NCI-H1105 (cell line): ENCODE measurements around the gene DNAJB4.
"Not testable (repeated sequence)": the region's sequence is repeated elsewhere in the genome, so short reads cannot be mapped to it uniquely, and the experiment has no call there.

Experiments used
- DNase-seq: peaks from one replicate; lab custom pipeline; 2025; lab: John Stamatoyannopoulos, UW

Gene DNAJB4

GRCh38 chr1:78004719-78005447 lies at the start of gene DNAJB4:
Gene DNAJB4 (plus strand): TSS chr1:78004939. CDS start chr1:78005111, 172 bp downstream.
- DNase-seq, result no peak

DNA sequence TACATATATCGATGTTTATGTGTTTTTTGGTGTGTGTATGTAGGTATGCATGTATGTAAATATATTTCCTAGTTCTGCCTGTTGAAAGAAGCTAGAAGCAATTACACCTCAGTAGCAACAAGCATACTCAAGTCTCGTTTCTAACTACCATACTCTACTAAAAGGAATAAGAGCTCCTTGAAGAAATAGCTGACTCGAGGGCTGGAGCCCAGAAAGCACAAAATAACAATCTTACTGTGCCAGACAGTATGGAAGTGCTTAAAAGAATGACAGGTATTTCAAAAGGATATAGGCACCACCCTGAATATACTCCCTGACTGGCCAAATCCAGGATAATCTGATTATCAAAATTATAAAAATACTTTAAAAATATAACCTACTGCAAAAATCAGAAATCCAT lies 49.0 kb upstream of the DNAJB4 start:
- no peak for DNase-seq

DNA sequence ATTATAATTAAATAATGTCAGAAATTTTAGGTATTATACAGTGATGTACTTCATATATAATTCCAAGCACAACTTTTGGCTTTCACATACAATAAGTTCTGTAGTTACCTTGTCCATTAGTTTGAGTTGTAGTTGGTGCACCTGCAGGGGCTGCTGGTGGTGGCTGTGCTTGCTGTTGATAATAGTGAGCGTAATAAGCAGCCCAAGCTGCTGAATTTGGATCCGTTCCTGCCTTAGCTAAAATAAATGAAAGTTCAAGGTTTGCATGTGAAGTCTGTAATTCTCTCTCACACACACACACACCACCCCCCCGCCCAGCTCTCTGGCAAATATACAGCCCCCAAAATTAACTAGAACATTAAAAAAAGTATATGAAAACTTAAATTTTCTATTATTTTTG lies 48.3 kb upstream of the DNAJB4 start:
- DNase-seq, result no peak

GRCh38 chr1:77958391-77958790 lies 46.3 kb upstream of the DNAJB4 start:
- no peak for DNase-seq

- no peak for DNase-seq
Observed at GRCh38 chr1:77958850-77959249, 45.9 kb upstream of the DNAJB4 start.

- no peak for DNase-seq
Observed at GRCh38 chr1:77961392-77961791, 43.3 kb upstream of the DNAJB4 start.

DNA sequence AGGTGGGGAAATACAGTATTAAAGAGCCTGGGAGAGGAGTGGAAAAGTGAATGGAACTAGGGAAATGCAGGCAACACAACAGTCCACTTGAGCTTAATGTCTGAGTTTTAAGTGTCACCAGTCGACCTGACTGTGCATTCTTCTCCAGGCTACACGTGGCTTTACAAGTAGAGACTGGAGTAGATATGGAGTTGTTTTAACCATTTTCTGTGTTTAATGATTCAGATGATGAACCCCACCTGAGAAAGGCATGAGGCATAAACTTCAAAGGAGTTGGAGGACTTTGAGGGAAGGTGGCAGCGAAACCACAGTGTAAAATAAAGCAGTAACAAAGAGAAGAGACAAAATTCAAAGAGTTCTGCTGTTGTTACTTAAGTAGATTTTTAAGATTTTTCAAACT lies 38.4 kb upstream of the DNAJB4 start:
- no peak for DNase-seq

- DNase-seq, result no peak
Observed at GRCh38 chr1:77970192-77970591, 34.5 kb upstream of the DNAJB4 start.

DNA sequence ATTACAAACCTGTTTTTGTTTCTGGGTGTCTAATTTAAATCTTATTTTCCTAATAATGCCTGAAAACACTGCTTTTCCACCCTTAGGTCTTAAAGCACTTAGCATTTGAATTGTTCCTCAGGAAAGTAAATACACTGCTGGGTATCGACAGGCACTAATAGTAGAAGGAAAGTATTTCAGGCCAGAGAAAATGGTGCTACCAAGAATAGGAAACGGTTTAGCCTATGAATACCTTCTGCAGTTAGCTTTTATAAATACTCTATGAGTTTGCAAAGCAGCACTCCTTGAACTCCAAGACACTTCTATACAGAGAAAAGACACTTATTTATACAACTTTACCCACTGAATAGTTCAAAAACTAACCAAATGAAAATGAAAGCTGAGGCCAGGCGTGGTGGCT lies 32.7 kb upstream of the DNAJB4 start:
- DNase-seq, result no peak

GRCh38 chr1:77975386-77975785 lies 29.4 kb upstream of the DNAJB4 start:
- DNase-seq, result no peak

DNA sequence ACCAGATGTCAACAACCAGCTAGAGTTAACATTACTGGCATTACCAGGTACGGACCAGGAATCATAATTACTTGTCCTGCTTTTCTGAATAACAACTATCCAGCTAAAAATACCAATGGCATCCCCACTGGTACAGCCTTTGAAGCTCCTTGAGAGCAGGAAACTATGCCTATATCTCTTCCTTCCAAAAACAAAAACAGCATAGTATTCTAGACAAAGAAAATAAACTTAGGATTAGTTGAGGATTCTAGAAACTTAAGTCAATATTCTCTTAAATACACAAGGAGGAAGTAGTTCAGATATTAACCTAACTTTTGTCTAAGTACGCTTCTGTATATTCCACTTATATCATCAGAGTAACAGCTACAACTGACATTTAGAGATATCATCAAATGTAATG lies 28.8 kb upstream of the DNAJB4 start:
- DNase-seq, result no peak

- DNase-seq, result no peak
Observed at GRCh38 chr1:77976433-77977076, 28.2 kb upstream of the DNAJB4 start.

DNA sequence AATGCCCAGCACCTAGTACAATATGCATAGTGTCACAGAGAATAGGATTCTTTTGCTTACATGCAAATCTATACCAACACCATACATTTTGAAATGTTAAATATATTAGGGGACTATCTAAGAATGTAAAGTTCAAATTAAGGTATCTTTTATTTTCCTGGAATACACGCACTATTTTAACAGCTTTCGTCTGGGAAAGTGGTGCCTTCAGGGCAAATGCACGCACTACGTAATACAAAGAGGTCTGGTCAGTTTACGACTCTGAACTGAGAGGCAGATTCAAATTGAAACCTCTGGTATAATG lies 26.8 kb upstream of the DNAJB4 start:
- no peak for DNase-seq

GRCh38 chr1:77978293-77978968 lies 26.3 kb upstream of the DNAJB4 start:
- DNase-seq, result peak; percentile 92

GRCh38 chr1:77978969-77979876 lies 25.5 kb upstream of the DNAJB4 start, which contains the start of gene FUBP1:
Gene FUBP1 (minus strand): TSS chr1:77979072. CDS start chr1:77979004, 68 bp downstream.
- peak; percentile 98 for DNase-seq

DNA sequence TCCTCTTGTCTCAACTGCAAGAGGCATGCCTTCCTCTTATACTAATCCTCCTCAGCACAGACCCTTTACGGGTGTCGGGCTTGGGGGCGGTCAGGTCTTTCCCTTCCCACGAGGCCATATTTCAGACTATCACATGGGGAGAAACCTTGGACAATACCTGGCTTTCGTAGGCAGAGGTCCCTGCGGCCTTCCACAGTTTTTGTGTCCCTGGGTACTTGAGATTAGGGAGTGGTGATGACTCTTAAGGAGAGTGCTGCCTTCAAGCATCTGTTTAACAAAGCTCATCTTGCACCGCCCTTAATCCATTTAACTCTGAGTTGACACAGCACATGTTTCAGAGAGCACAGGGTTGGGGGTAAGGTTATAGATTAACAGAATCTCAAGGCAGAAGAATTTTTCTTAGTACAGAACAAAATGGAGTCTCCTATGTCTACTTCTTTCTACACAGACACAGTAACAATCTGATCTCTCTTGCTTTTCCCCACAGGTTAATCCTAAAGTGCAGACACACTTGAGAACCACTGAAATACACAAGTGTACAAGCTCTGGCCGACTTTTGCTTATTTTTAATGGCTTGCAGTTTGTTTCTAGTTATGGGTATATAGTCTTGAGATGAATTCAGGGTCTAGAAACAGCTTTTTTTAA lies 21.3 kb upstream of the DNAJB4 start:
- DNase-seq, result not testable (repeated sequence)

DNA sequence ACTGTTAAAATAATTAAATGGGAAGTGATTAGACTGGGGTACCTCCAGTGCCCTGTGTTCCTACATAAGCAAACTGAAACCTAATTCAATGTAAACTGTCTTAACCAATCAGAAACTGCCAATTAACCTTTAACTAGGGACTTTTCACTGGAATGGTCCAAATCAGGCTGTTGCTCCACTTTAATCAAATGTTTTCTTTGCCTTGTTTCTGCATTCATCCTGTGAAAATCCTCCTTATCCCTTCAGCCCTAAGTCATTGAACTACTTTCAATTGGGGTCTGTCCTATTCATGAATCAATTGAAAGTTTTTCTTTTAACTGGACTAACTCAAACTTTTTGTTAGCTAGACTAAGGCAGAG lies 20.8 kb upstream of the DNAJB4 start:
- no peak for DNase-seq

GRCh38 chr1:77984629-77985028 lies 20.1 kb upstream of the DNAJB4 start:
- no peak for DNase-seq

- DNase-seq, result no peak
Observed at GRCh38 chr1:77986810-77987209, 17.9 kb upstream of the DNAJB4 start.

GRCh38 chr1:77987919-77988318 lies 16.8 kb upstream of the DNAJB4 start:
- DNase-seq, result no peak

GRCh38 chr1:77989744-77990143 lies 15.0 kb upstream of the DNAJB4 start:
- DNase-seq, result no peak
